Neutrophil (primary cell): ENCODE measurements around the gene MICAL3.
"Not testable (repeated sequence)": the region's sequence is repeated elsewhere in the genome, so short reads cannot be mapped to it uniquely, and the experiment has no call there.

Experiments used
- H3K27ac ChIP-seq: fragments of 200-600 bp; sonication (generic); 2 replicates; pipeline ENCODE4 v1.5.1; 2016; ENCODE audit warnings: mild to moderate bottlenecking, moderate library complexity
- H3K27me3 ChIP-seq: fragments of 200-600 bp; sonication (generic); 2 replicates; pipeline ENCODE4 v1.6.0; 2016; ENCODE audit warnings: mild to moderate bottlenecking
- H3K36me3 ChIP-seq: fragments of 200-600 bp; sonication (generic); 2 replicates; pipeline ENCODE4 v1.5.1; 2017
- H3K4me1 ChIP-seq, 2 experiments: fragments of 200-600 bp in 1 of 2; sonication (generic) in 1 of 2; 1 replicate in 1 of 2; 2 replicates in 1 of 2; pipeline versions ENCODE4 v1.5.1 to v1.6.1; 2013 to 2016; ENCODE audit warnings: low read depth in 1 of 2, low read length in 1 of 2, mild to moderate bottlenecking in 1 of 2, moderate library complexity in 1 of 2; ENCODE audit not compliant: control insufficient read depth in 1 of 2, insufficient read depth in 1 of 2
- H3K4me3 ChIP-seq, 2 experiments: fragments of 200-600 bp in 1 of 2; sonication (generic) in 1 of 2; 1 replicate in 1 of 2; 2 replicates in 1 of 2; pipeline ENCODE4 v1.5.1; 2013 to 2016; ENCODE audit warnings: low read depth in 1 of 2, low read length in 1 of 2, mild to moderate bottlenecking in 1 of 2, moderate library complexity in 1 of 2
- H3K9me3 ChIP-seq: fragments of 200-600 bp; sonication (generic); 2 replicates; pipeline ENCODE4 v1.5.1; 2016
- TF ChIP-seq, protein P1 (sequence below): fragments of 200-600 bp; sonication (generic); IDR thresholded peaks from 2 replicates; pipeline ENCODE4 v1.5.1; 2016; ENCODE audit warnings: antibody characterized with exemption

Gene MICAL3

DNA sequence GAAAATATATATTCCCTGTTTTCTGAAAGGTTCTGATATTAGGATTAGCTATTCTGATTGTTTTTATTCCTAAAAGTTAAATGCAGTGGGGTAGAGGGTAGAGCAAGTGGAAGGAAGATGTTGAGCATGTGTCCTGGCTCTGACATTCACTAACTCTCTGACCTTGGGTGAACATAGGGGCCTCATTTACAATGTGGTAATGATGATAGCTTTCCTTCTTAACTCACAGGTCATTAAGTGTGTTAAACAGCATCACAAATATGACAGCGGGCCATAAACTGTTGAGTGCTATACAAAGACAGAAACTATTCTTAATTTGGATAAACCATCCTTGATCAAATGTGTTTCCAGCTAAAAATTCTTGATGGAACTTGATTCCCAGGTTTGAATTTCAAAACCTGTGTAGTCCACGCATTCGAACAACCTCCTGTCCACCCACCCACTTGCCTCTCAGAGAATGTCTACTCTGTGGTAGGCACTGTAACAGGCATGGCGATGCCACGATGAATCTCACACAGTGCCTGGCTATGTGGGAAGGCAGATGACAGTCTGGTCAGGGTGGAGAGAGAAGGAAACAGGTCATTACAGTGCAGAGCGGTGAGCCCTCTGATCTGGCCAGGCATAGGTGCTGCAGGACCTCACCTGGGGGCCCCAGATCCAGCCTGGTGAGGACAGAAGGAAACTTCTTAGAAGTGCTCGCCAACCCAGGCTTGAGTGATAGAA, 34.2 kb upstream of the MICAL3 start:
- Histone ChIP-seq H3K4me1 (no peaks in the 10 kb centered on the region), H3K4me3 (no peak overlapping the region), H3K27me3 (peaks cover 38% of the 10 kb centered on the region), H3K36me3 (no peaks in the 10 kb centered on the region), H3K27ac (no peak overlapping the region), H3K9me3 (no peaks in the 10 kb centered on the region)
- TF ChIP-seq, protein P1, sequence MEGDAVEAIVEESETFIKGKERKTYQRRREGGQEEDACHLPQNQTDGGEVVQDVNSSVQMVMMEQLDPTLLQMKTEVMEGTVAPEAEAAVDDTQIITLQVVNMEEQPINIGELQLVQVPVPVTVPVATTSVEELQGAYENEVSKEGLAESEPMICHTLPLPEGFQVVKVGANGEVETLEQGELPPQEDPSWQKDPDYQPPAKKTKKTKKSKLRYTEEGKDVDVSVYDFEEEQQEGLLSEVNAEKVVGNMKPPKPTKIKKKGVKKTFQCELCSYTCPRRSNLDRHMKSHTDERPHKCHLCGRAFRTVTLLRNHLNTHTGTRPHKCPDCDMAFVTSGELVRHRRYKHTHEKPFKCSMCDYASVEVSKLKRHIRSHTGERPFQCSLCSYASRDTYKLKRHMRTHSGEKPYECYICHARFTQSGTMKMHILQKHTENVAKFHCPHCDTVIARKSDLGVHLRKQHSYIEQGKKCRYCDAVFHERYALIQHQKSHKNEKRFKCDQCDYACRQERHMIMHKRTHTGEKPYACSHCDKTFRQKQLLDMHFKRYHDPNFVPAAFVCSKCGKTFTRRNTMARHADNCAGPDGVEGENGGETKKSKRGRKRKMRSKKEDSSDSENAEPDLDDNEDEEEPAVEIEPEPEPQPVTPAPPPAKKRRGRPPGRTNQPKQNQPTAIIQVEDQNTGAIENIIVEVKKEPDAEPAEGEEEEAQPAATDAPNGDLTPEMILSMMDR, result no peak

DNA sequence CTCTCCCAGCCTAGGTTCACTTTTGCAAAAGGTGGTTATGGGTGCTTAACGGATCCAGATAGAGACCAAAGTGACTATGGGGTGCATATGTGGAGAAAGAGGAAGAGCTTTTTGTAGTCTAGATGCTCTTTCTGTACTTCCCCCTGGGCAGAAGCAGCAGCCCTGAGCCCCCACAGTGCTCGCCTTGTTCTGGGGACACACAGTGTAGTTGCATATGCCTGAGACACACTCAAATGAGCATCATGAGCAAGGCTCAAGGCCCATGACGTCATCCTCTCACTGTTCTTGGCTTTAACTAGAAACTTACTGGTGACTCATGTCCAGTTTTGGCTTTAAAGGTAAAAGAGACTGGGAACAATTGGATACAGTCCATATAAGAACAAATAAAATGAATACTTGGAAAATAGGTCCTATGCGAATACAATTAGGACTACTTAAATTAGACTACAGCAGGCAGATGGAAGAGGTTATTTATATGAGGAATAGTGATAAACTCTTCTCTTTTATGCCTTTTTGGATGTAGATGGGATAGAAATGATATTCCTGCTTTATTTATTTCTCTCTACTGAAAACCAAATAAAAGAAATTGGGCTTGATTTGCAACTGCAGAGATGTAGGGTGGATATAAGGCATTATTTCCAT, 33.3 kb upstream of the MICAL3 start:
- H3K4me3 ChIP-seq, result no peak overlapping the region
- TF ChIP-seq, protein P1, result no peak
- H3K36me3 ChIP-seq, result no peaks in the 10 kb centered on the region
- no peak overlapping the region for H3K27ac ChIP-seq
- no peaks in the 10 kb centered on the region for H3K4me1 ChIP-seq
- no peaks in the 10 kb centered on the region for H3K9me3 ChIP-seq
- H3K27me3 ChIP-seq, result peaks cover 30% of the 10 kb centered on the region

DNA sequence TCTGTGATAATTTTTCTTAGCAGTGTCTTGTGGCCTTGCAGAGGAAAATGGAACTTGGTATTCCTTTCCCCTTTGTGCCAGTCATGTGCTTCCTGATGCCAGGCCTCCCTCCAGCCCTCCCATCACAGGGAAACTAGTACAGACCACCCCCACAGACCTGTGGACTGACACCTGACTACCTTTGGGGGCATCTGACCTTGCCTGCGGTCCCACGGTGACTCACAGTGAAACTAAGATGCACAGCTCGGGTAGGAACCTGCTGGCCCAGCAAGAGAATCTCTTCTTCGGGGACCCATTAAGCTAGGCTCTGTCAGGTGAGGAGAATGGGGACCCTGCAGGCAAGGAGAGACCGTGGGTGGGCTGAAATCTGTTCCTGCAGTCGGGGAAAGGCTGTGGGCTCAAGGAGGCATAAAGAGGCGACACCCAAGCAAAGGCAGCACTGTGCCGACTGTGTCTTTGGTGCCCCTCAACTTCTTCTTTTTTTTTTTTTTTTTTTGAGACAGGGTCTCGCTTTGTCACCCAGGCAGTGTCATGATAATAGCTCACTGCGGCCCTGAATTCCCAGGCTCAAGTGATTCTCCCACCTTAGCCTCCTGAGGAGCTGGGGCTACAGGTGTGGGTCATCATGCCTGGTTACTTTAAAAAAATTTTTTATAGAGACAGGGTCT, 32.6 kb upstream of the MICAL3 start:
- Histone ChIP-seq H3K9me3 (no peaks in the 10 kb centered on the region), H3K27me3 (peaks cover 24% of the 10 kb centered on the region), H3K36me3 (no peaks in the 10 kb centered on the region), H3K27ac (no peak overlapping the region), H3K4me3 (no peak overlapping the region), H3K4me1 (no peaks in the 10 kb centered on the region)
- TF ChIP-seq, protein P1, result no peak

DNA sequence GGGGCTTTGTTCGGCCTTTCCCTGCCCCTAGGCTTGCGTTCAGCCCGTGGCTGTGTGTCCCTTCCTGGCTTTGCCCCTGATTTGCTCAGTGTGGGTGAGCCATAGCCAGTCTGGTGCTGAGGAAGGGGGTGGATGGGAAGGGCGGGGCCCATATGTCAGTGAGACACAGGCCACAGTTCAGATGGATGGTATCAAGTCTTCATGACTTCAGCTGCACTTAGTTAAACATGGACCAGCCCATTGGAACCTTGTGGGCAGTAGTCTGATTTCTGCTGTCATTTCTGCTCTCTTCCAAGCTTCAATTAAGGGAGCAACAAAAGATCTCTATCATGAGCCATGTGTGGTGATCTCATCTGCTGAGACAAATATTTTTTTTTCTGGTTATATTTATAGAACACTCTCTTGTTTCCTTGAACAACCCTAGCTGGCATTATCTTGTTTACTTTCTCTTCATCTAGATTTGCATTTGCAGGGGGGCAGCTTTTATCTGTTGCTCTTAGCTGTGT, 31.9 kb upstream of the MICAL3 start:
- no peaks in the 10 kb centered on the region for H3K4me1 ChIP-seq
- no peaks in the 10 kb centered on the region for H3K36me3 ChIP-seq
- H3K4me3 ChIP-seq, result no peak overlapping the region
- no peak overlapping the region for H3K27ac ChIP-seq
- TF ChIP-seq, protein P1, result no peak
- no peaks in the 10 kb centered on the region for H3K9me3 ChIP-seq
- H3K27me3 ChIP-seq, result peaks cover 18% of the 10 kb centered on the region

DNA sequence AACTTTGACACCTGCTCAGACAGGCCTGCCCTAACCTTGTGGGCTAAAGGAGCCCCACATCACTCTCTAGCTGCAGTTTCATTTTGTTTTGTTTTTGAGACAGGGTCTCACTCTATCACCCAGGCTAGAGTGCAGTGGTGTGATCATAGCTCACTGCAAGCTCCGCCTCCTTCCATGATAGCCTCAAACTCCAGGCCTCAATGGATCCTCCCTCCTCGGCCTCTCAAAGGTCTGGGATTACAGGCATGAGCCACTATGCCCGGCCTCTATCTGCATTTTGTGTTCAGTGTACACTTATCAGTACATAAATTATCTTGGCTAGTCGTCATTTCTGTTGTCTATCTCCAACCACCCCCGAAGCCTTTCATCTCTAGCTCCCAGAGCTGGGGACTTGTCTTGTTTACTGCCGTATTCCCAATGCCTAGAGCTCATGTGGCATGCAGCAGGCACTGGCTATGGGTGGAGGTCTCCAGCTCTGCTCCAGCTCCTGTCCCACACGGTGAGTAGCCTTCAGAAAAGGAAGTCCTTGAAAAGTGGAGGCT, 31.3 kb upstream of the MICAL3 start:
- TF ChIP-seq, protein P1, result no peak
- H3K4me3 ChIP-seq, result no peak overlapping the region
- H3K4me1 ChIP-seq, result no peaks in the 10 kb centered on the region
- peaks cover 13% of the 10 kb centered on the region for H3K27me3 ChIP-seq
- no peaks in the 10 kb centered on the region for H3K36me3 ChIP-seq
- H3K27ac ChIP-seq, result no peak overlapping the region
- no peaks in the 10 kb centered on the region for H3K9me3 ChIP-seq

DNA sequence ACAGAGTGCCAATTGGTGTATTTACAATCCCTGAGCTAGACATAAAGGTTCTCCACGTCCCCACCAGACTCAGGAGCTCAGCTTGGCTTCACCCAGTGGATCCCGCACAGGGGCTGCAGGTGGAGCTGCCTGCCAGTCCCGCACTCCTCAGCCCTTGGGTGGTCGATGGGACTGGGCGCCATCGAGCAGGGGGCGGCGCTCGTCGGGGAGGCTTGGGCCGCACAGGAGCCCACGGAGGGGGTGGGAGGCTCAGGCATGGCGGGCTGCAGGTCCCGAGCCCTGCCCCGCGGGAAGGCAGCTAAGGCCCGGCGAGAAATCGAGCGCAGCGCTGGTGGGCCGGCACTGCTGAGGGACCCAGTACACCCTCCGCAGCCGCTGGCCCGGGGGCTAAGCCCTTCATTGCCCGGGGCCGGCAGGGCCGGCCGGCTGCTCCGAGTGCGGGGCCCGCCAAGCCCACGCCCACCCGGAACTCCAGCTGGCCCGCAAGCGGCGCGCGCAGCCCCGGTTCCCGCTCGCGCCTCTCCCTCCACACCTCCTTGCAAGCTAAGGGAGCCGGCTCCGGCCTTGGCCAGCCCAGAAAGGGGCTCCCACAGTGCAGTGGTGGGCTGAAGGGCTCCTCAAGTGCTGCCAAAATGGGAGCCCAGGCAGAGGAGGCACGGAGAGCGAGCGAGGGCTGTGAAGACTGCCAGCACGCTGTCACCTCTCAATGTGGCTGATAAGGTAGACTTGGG, 29.0 kb upstream of the MICAL3 start:
- not testable (repeated sequence) for H3K27ac ChIP-seq, H3K36me3 ChIP-seq, H3K9me3 ChIP-seq, H3K4me1 ChIP-seq, H3K4me3 ChIP-seq
- H3K27me3 ChIP-seq, result peaks cover 18% of the 10 kb centered on the region

DNA sequence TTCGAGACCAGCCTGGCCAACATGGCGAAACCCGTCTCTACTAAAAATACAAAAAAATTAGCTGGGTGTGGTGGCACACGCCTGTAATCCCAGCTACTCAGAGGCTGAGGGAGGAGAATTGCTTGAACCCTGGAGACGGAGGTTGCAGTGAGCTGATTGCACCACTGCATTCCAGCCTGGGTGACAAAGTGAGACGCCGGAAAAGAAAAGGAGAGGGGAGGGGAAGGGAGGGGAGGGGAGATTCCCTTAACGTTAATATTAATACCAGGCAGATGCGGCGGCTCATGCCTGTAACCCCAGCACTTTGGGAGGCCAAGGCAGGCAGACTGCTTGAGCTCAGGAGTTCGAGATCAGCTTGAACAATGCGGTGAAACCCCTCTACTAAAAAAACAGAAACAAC, 26.8 kb upstream of the MICAL3 start:
- H3K27me3 ChIP-seq, result peaks cover 19% of the 10 kb centered on the region
- H3K36me3 ChIP-seq, H3K27ac ChIP-seq, H3K9me3 ChIP-seq, H3K4me1 ChIP-seq, H3K4me3 ChIP-seq: not testable (repeated sequence)
